Large intestine (tissue), 3 donors: ENCODE results near the gene IRS1. TPM values are rescaled to one million over a fixed set of nuclear protein-coding genes. Genes with fewer than 3 reads are reported as not detected.

Source experiments
- DNase-seq, 2 donors: peaks; one replicate each; pipeline versions ENCODE4 v3.0.0 to v3.0.0-alpha.2; 2013
- H3K27ac ChIP-seq: one replicate; pipeline ENCODE4 v1.5.1; 2013; ENCODE audit warnings: low read length
- H3K27me3 ChIP-seq: 2 replicates; pipeline ENCODE4 v1.6.1; 2013; ENCODE audit warnings: low read length; ENCODE audit not compliant: control insufficient read depth, insufficient read depth
- H3K36me3 ChIP-seq: 2 replicates; pipeline ENCODE4 v1.6.1; 2013; ENCODE audit warnings: low read length; ENCODE audit not compliant: control insufficient read depth, insufficient read depth
- H3K4me1 ChIP-seq: one replicate; pipeline ENCODE4 v1.6.1; 2013; ENCODE audit warnings: low read length; ENCODE audit not compliant: control insufficient read depth, insufficient read depth
- H3K4me3 ChIP-seq: one replicate; pipeline ENCODE4 v1.5.1; 2013; ENCODE audit warnings: low read length
- H3K9me3 ChIP-seq: one replicate; pipeline ENCODE4 v1.6.1; 2013; ENCODE audit warnings: mild to moderate bottlenecking, low read depth, low read length, moderate library complexity; ENCODE audit not compliant: control insufficient read depth
- WGBS: methylation state at CpG from one replicate; pipeline ENCODE4 v1.1.5; 2013; ENCODE audit warnings: low lambda C conversion rate; ENCODE audit not compliant: insufficient coverage; 5-methylcytosine and 5-hydroxymethylcytosine counted together
- polyA plus RNA-seq: library from polyadenylated mRNA; unstranded; fragments of 120-200 nt; gene quantifications from one replicate; pipeline ENCODE4 v1.2.1, GENCODE V29; 2013

IRS1 gene
- polyA plus RNA-seq, 1 donor: 23.1 TPM

DNA sequence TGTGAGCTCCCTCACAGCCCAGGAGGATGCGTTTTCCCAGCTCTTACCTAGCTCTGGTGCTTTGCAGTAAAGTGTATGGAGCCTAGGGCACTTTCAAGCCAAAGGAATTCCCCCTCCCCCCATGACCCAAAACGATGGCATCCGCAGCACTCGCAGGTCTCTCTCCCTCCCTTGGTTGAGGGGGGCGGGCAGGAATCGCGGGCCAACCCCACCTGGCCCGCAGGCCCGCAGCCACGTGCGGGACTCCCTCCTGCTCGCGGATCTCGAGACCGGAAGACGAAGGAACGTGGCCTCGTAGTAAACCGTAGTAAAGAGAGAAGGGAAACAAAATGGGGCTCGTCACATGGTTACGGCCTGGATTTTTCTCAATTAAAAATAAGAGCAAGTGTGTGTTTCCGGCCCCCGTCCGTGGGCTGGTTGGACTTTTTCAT is 8.5 kb downstream of the IRS1 start:
- WGBS: no CpG with 5 or more reads among the region's 24 CpGs
- H3K9me3 ChIP-seq: no peaks in the 10 kb centered on the region
- H3K36me3 ChIP-seq: peaks cover 10% of the 10 kb centered on the region
- H3K27me3 ChIP-seq: no peaks in the 10 kb centered on the region
- H3K4me3 ChIP-seq: peak overlapping the region; percentile 69
- H3K4me1 ChIP-seq: peaks cover 34% of the 10 kb centered on the region
- peak in 1 of 2 donors; percentile 82 for DNase-seq
- peak overlapping the region; percentile 85 for H3K27ac ChIP-seq

DNA sequence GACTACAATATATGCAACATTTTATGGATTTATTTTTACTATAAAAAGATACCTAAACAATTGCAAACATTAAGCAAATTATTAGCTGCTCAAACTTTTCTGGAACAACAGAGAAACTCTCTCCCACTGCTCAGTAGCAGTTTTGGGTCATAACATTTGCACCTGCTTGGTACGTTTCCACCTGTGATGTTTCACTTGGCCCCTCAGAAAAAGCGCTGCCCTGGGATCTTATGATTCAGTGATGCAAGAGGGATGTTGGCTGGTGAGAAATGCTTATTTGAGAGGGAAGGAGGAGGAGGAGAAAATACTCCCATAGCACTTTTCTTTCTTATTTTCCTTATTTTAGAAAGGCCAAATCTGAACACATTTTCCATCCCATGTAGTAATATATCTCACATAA is 9.2 kb downstream of the IRS1 start:
- Histone ChIP-seq H3K4me3 (peak overlapping the region; percentile 69), H3K4me1 (peaks cover 27% of the 10 kb centered on the region), H3K27ac (peak overlapping the region; percentile 85), H3K27me3 (no peaks in the 10 kb centered on the region), H3K36me3 (peaks cover 4% of the 10 kb centered on the region), H3K9me3 (no peaks in the 10 kb centered on the region)
- WGBS: no CpG with 5 or more reads among the region's 2 CpGs
- peak in 1 of 2 donors; percentile 87 for DNase-seq

DNA sequence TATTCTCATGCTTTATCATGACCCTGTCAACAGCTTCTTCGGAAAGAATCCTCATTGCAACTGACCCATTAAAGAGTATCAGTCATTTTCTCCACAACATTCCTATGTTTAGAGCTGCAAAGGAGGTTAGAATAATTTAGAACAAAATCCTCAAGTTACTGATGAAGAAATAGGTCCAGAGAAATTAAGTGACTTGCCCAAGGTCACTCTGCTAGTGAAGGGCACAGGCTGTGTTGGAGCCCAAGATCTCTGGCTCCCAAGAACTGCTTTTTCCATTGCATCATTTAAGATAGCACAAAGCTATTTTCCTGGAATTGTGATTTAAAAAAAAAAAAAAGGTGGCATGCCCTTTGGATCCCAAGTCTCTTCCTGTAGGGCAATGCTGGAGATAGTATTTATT is 9.6 kb downstream of the IRS1 start:
- Histone ChIP-seq H3K9me3 (no peaks in the 10 kb centered on the region), H3K27ac (peak overlapping the region; percentile 85), H3K4me3 (no peak overlapping the region), H3K36me3 (no peaks in the 10 kb centered on the region), H3K27me3 (no peaks in the 10 kb centered on the region), H3K4me1 (peaks cover 23% of the 10 kb centered on the region)
- WGBS: no CpG with 5 or more reads among the region's 1 CpG
- peak; percentile 63 to 88 for DNase-seq

DNA sequence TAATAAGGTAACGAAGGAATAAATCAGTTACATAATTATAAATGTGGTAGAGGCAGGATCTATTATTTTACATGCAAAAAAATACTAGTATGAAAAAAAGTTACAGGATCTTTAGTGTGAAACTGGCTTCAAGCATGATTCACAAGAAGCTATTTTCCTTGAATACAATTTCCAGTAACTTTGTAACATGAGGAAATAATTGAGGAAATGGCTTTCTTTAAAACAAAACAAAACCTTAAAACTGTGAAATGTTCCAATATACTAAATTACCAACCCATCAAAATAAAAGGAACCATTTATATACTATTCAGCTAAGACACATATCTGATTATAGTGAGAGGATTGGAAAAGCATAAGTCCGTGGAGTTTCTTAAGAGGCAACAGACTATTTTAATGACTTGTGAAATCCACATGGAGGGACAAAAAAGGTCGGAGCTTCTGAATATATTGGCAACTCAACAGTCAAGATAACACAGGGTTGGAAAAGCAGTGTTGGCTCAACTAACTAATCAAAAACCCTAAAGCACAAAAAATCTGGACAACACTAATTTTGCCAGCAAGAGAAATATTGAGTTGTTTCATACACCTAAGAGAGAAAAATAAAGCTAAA is 10.6 kb downstream of the IRS1 start:
- DNase-seq: no peak
- Histone ChIP-seq H3K27me3 (no peaks in the 10 kb centered on the region), H3K4me1 (peaks cover 23% of the 10 kb centered on the region), H3K4me3 (no peak overlapping the region), H3K27ac (peak overlapping the region; percentile 85), H3K9me3 (no peaks in the 10 kb centered on the region), H3K36me3 (no peaks in the 10 kb centered on the region)
- WGBS: no CpG with 5 or more reads among the region's 3 CpGs

DNA sequence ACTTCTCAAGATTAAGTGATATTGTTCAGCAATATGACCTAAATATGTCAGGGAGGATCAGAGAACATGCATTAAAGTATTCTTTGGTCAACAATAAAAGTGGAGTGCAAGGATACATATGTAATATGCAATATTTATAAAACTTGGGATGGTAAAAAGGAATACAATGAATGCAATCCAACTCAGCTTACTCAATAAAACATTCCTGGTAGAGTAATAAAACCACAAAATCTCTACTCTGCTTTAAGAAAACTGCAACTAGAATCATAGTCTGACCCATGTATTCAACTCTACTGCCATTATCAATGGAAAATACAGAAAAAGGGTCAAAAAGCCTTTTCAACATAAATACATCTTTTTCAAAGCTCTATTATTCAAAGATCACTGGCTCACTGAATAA is 11.6 kb downstream of the IRS1 start:
- peaks cover 23% of the 10 kb centered on the region for H3K4me1 ChIP-seq
- no peak for DNase-seq
- no peak overlapping the region for H3K4me3 ChIP-seq
- H3K9me3 ChIP-seq: no peaks in the 10 kb centered on the region
- peak overlapping the region; percentile 85 for H3K27ac ChIP-seq
- peaks cover 3% of the 10 kb centered on the region for H3K36me3 ChIP-seq
- no peaks in the 10 kb centered on the region for H3K27me3 ChIP-seq

DNA sequence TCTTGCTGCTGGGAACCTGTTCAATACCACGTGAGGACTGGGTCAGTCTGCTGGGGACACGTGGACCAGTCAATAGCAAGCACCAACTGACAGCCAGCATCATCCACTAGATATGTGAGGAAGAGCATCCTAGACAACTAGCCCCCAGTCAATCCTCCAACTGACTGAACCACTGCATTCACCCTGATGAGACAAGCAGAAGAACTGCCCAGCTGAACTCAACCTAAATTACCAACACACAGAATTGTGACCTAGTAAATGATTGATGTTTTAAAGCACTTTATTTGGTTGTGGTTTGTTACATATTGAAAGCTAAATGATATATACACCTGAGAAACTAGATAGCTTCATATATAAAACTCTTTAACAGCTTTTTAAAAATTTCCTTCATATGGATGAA is 15.7 kb downstream of the IRS1 start:
- Histone ChIP-seq H3K27me3 (no peaks in the 10 kb centered on the region), H3K9me3 (no peaks in the 10 kb centered on the region), H3K4me1 (no peaks in the 10 kb centered on the region), H3K36me3 (peaks cover 3% of the 10 kb centered on the region), H3K4me3 (no peak overlapping the region), H3K27ac (no peak overlapping the region)
- no CpG with 5 or more reads among the region's 2 CpGs for WGBS
- no peak for DNase-seq

DNA sequence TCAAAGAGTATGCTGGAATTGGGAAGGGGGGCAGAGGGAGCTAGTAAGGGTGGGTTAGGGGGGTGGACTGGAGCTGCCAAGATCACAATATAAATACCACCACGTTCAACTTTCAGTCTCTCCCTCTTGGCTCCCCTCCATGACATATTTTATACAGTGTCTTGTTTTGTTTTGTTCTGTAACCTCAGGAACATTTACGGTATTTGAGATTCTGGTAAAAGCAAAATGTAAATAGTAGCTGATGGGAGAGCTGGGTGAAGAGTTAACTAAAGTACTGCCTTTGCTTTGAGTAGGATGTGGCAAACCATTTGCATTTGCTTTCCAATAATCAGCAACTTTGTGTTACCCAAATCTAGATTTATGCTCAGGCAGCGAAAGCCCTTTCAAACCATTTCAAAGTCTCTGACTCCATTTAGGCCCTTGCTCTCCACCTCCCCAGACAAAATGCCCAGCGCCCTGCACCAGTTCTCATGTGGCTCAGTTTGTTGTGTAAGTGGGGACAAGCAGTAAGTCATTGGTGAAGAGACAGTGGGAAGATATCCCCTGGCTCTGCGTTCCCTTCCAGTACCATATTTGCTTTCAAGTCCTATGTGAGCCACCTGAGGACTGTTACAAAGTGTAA is 17.4 kb downstream of the IRS1 start:
- Histone ChIP-seq H3K27me3 (no peaks in the 10 kb centered on the region), H3K36me3 (peaks cover 3% of the 10 kb centered on the region), H3K4me3 (no peak overlapping the region), H3K9me3 (no peaks in the 10 kb centered on the region), H3K27ac (no peak overlapping the region), H3K4me1 (no peaks in the 10 kb centered on the region)
- WGBS: 20% methylated on average over 1 of the region's 5 CpGs
- peak in 1 of 2 donors; percentile 34 for DNase-seq

DNA sequence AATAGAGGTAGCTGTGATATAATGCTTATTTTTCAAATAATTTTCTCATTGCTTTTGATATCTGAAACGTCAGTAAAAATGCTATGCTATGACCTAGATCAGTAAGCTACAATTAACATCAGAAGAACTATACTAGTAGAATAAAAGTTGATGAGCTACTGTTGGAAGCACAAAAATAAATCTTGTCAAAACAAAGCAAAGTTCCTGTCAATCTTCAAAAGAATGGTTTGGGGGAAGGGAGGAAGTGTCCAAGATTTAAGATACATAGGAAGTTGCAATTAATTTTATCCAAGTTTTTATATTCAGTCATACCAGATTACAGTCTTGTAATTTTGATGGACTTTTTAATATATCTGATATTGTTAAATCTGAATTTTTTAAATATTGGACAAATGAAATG is 19.2 kb downstream of the IRS1 start:
- Histone ChIP-seq H3K36me3 (peaks cover 3% of the 10 kb centered on the region), H3K4me3 (no peak overlapping the region), H3K9me3 (no peaks in the 10 kb centered on the region), H3K27ac (no peak overlapping the region), H3K27me3 (no peaks in the 10 kb centered on the region), H3K4me1 (no peaks in the 10 kb centered on the region)
- 100% methylated on average over 1 of the region's 1 CpG for WGBS
- no peak for DNase-seq

DNA sequence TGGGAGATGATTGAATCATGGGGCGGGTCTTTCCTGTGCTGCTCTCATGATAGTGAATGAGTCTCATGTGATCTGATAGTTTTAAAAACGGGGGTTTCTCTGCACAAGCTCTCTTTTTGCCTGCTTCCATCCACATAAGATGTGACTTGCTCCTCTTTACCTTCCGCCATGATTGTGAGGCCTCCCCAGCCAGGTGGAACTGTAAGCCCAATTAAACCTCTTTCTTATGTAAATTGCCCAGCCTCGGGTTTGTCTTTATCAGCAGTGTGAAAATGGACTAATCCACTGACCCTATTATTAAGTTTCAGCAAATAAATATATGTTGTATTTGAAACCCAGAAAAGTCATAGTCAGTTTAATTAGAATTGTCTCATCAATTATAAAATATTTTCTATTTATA is 22.0 kb downstream of the IRS1 start:
- Histone ChIP-seq H3K27ac (no peak overlapping the region), H3K4me1 (no peaks in the 10 kb centered on the region), H3K4me3 (no peak overlapping the region), H3K36me3 (peaks cover 5% of the 10 kb centered on the region), H3K9me3 (no peaks in the 10 kb centered on the region), H3K27me3 (no peaks in the 10 kb centered on the region)
- no CpG with 5 or more reads among the region's 4 CpGs for WGBS
- no peak for DNase-seq

DNA sequence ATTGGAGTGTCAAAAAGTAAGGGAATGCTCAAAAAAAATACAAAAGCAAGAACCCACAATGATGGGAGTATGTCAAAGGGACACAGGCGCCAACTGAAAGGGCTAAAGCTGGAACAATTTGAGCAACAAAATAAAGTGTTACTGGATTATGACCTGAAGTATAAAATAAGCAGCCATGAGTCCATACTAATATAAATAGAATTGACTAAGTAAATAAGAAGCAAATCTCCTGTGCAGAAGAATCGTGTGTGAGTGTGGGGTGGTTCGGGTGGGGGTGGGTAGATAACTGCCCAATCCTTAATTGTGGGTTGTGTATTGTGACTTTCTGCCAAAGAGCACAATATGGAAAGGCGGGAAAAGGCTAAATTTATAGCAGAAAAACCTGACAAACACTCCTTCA is 23.5 kb downstream of the IRS1 start:
- H3K9me3 ChIP-seq: no peaks in the 10 kb centered on the region
- H3K36me3 ChIP-seq: peaks cover 5% of the 10 kb centered on the region
- no peak overlapping the region for H3K4me3 ChIP-seq
- whole genome bisulfite sequencing: 100% methylated on average over 2 of the region's 4 CpGs
- H3K27ac ChIP-seq: no peak overlapping the region
- no peak for DNase-seq
- H3K27me3 ChIP-seq: no peaks in the 10 kb centered on the region
- peaks cover 2% of the 10 kb centered on the region for H3K4me1 ChIP-seq

DNA sequence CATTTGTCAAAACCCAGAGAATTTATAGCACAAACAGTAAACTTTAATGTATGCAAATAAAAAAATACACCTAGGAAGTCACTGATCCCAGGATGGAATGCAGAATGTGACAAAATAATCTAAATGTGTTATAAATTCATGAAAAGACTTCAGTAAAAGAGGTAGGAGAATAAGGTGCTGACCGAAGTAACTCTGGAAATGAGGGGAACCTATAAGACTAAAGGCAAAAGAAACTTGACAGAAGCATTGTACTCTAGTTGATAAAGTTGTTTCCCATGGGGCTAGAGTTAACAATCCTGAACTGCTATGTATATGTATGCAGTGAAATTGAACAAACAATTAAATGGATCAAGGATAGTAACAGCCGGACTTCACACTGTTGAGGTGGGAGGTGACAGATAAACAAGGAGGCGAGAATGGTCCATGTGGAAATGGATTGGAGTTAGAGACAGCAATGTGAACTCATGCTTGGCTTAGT is 24.5 kb downstream of the IRS1 start:
- Histone ChIP-seq H3K9me3 (no peaks in the 10 kb centered on the region), H3K4me3 (no peak overlapping the region), H3K27me3 (no peaks in the 10 kb centered on the region), H3K27ac (no peak overlapping the region), H3K36me3 (peaks cover 5% of the 10 kb centered on the region), H3K4me1 (peaks cover 6% of the 10 kb centered on the region)
- WGBS: 94% methylated on average over 3 of the region's 3 CpGs
- DNase-seq: no peak
